Hepatocyte (in vitro differentiated cells): ENCODE measurements around the gene OR52D1.

Source experiments
- EZH2 ChIP-seq: fragments of 200-600 bp; sonication (generic); IDR thresholded peaks from 2 replicates; pipeline ENCODE4 v1.6.1; 2016; ENCODE audit warnings: antibody characterized with exemption, mild to moderate bottlenecking, borderline replicate concordance
- EZH2phosphoT487 ChIP-seq: fragments of 200-600 bp; sonication (generic); IDR thresholded peaks from one replicate; pipeline ENCODE4 v1.6.1; 2018; ENCODE audit warnings: antibody characterized with exemption, mild to moderate bottlenecking, low read depth, moderate library complexity; ENCODE audit not compliant: unreplicated experiment, severe bottlenecking
- TF ChIP-seq, protein P1 (sequence below): fragments of 200-600 bp; sonication (generic); IDR thresholded peaks from 2 replicates; pipeline ENCODE4 v1.5.1; 2016; ENCODE audit warnings: antibody characterized with exemption, mild to moderate bottlenecking; ENCODE audit not compliant: poor library complexity

DNA sequence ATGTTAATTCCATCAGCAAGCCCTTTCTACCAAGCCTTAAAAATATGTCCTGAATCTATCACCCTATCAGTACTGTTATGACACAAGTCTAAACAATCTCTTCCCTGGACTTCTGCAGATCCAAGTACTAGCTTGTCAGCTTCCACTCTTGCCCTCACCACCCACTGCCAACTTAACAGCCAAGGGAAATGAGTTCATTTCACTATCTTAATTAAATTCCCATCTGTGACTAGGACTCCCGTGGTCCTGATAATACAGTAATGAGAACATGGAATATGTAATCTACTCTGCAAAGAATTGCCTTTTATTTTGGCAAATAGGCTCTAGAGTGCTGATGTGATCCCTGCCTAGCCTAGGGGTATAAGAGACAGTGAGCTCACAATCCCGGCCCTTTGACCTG is 11.2 kb downstream of the OR52D1 start:
- TF ChIP-seq, protein P1, sequence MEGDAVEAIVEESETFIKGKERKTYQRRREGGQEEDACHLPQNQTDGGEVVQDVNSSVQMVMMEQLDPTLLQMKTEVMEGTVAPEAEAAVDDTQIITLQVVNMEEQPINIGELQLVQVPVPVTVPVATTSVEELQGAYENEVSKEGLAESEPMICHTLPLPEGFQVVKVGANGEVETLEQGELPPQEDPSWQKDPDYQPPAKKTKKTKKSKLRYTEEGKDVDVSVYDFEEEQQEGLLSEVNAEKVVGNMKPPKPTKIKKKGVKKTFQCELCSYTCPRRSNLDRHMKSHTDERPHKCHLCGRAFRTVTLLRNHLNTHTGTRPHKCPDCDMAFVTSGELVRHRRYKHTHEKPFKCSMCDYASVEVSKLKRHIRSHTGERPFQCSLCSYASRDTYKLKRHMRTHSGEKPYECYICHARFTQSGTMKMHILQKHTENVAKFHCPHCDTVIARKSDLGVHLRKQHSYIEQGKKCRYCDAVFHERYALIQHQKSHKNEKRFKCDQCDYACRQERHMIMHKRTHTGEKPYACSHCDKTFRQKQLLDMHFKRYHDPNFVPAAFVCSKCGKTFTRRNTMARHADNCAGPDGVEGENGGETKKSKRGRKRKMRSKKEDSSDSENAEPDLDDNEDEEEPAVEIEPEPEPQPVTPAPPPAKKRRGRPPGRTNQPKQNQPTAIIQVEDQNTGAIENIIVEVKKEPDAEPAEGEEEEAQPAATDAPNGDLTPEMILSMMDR: no peak
- TF ChIP-seq EZH2 (no peak), EZH2phosphoT487 (no peak)
